Rectal smooth muscle tissue (tissue), 1 donor: ENCODE measurements around the gene RAPGEF2.
"Not testable (repeated sequence)": the region's sequence is repeated elsewhere in the genome, so short reads cannot be mapped to it uniquely, and the experiment has no call there.

Experiments
- H3K27ac ChIP-seq: one replicate; pipeline ENCODE4 v1.7.0; 2013; ENCODE audit warnings: low read depth, low read length, inconsistent platforms
- H3K27me3 ChIP-seq: one replicate; pipeline ENCODE4 v1.7.0; 2013; ENCODE audit warnings: low read length; ENCODE audit not compliant: control insufficient read depth, insufficient read depth
- H3K36me3 ChIP-seq: one replicate; pipeline ENCODE4 v1.7.0; 2013; ENCODE audit warnings: low read length; ENCODE audit not compliant: control insufficient read depth, insufficient read depth
- H3K4me1 ChIP-seq: one replicate; pipeline ENCODE4 v1.7.0; 2013; ENCODE audit warnings: low read length; ENCODE audit not compliant: control insufficient read depth, insufficient read depth
- H3K4me3 ChIP-seq: one replicate; pipeline ENCODE4 v1.7.0; 2013; ENCODE audit warnings: low read length
- H3K9ac ChIP-seq: one replicate; pipeline ENCODE4 v1.7.0; 2013; ENCODE audit warnings: low read length

RAPGEF2 gene

DNA sequence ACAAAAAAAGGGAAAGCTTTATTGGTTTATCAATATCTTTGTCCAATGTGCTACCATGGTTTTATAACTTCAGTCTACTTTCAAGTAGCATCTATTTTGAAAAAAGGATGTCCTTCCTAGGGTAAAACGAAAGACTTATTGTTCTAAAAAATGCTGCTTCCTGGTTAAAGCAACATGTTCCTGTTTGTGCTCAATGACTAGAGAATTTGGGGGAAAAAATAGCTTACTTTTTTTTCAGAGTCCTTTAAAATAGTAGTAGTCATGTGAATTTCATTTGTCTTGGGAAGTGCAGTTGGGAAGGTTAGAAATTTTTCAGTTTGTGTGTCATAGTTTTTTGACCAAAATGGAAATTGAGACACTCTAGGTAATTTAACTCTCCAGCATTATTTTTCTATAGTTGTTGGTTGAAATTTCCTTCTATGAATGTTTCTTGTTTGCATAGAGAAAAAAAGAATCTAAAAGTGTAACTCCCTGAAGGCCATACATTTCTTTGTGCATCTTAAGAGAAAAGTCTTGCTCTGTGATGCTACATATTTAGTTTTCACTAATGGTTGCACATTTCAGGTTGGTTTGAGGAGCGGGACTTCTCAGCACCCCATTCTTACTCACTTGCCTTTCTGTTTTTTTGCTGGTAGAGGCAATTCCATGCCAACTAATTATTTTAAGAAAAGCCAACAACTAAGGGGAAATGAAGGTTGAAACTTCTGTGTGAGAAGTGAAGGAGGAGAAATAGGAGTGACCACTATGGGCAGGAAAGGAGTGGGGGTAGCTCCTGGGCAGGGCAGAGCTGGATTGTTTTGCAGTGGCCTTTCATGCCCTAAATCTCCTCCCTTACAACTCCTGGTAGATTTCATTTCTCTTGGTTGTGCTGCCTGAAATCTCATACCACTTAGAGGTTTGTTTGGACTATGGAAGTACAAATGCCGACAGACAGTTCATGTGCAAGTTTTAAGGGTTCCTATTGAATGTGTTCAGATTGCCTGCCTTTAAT lies 76.4 kb downstream of the RAPGEF2 start:
- H3K36me3 ChIP-seq: no peaks in the 10 kb centered on the region
- no peak overlapping the region for H3K9ac ChIP-seq
- peak overlapping the region; percentile 42 for H3K27ac ChIP-seq
- H3K27me3 ChIP-seq: no peaks in the 10 kb centered on the region
- H3K4me1 ChIP-seq: peaks cover 15% of the 10 kb centered on the region
- H3K4me3 ChIP-seq: no peak overlapping the region

DNA sequence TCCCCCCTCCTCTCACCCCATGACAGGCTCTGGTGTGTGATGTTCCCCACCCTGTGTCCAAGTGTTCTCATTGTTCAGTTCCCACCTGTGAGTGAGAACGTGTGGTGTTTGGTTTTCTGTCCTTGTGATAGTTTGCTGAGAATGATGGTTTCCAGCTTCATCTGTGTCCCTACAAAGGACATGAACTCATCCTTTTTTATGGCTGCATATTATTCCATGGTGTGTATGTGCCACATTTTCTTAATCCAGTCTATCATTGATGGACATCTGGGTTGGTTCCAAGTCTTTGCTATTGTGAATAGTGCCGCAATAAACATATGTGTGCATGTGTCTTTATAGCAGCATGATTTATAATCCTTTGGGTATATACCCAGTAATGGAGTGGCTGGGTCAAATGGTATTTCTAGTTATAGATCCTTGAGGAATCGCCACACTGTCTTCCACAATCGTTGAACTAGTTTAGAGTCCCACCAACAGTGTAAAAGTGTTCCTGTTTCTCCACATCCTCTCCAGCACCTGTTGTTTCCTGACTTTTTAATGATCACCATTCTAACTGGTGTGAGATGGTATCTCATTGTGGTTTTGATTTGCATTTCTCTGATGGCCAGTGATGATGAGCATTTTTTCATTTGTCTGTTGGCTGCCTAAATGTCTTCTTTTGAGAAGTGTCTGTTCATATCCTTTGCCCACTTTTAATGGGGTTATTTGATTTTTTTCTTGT lies 81.2 kb downstream of the RAPGEF2 start:
- H3K4me1 ChIP-seq: not testable (repeated sequence)

DNA sequence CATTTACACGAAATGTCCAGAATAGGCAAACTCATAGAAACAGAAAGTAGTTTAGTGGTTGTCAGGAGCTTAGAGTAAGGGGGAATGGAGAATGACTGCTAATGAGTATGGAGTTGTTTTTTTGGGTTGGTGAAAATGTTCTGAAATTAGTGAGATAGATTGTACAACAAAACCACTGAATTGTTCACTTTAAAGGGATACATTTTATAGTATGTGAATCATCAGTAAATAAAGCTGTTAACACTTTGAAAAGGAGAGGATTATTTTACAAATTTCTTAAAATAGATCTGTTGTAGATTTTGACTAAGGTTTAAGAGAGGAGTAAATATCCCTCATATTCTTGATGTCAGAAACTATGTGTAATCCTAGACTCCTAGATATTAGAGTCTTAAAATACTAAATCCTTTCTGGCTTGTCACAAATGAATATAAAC lies 82.7 kb downstream of the RAPGEF2 start:
- Histone ChIP-seq H3K36me3 (no peaks in the 10 kb centered on the region), H3K9ac (no peak overlapping the region), H3K4me3 (no peak overlapping the region), H3K27ac (no peak overlapping the region), H3K27me3 (no peaks in the 10 kb centered on the region), H3K4me1 (peaks cover 3% of the 10 kb centered on the region)

More for the DNA sequence above, 81.2 kb downstream of the RAPGEF2 start:
- not testable (repeated sequence) for H3K27me3 ChIP-seq, H3K27ac ChIP-seq, H3K4me3 ChIP-seq, H3K9ac ChIP-seq, H3K36me3 ChIP-seq

DNA sequence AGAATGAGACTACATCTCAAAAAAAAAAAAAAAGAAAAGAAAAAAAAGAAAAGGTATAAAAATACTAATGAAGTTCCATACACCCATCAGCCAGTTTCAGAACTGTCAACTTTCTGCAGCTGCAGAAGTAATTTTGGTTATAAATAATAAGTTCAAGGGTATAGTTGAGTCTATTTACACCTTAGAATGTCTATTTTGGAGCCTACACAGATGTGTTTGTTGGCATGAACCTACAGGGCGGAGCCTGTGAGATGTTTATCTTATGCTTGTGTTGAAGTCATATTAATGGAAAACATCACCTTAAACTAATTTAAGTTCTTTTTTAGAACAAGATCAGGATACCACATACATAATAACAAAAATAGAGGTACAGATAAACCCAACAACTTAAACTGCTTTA lies 85.8 kb downstream of the RAPGEF2 start:
- Histone ChIP-seq H3K4me1 (peaks cover 3% of the 10 kb centered on the region), H3K36me3 (no peaks in the 10 kb centered on the region), H3K4me3 (no peak overlapping the region), H3K9ac (no peak overlapping the region), H3K27ac (no peak overlapping the region), H3K27me3 (no peaks in the 10 kb centered on the region)

DNA sequence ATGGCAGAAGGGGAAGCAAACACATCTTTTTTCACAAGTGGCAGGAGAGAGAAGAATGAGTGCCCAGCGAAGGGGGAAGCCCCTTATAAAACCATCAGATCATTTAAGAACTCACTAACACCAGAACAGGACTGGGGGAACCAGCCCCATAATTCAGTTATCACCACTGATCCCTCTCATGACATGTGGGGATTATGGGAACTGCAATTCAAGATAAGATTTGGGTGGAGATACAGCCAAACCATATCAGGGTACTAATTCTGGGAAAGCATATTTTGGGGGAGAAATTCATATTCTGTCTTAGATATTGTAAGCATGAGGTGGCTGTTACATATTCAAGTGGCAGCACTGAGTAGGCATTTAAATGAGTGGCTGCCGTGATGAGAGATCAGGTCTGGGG lies 87.8 kb downstream of the RAPGEF2 start:
- H3K27ac ChIP-seq: no peak overlapping the region
- H3K36me3 ChIP-seq: no peaks in the 10 kb centered on the region
- H3K27me3 ChIP-seq: no peaks in the 10 kb centered on the region
- no peak overlapping the region for H3K9ac ChIP-seq
- no peak overlapping the region for H3K4me3 ChIP-seq
- H3K4me1 ChIP-seq: no peaks in the 10 kb centered on the region

DNA sequence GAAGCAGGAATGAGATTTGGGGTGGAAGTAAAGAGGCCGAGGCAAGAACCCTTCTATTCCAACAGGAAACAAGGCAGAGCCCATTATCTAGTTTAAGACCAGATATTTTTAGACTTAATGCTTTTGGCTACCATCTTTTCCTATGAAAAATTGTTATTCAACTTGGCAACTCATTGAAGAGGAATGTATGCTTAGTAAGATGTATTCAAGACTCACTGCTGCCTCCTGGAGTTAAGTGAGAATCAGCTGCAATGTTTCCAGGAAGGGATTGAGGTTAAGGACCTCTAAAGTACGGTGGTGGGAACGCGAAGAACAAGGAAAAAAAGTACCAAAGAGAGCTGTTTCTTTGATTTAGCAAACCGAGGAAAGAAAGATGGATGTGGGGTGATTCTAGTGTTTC lies 89.1 kb downstream of the RAPGEF2 start:
- no peak overlapping the region for H3K27ac ChIP-seq
- no peak overlapping the region for H3K4me3 ChIP-seq
- H3K36me3 ChIP-seq: no peaks in the 10 kb centered on the region
- H3K27me3 ChIP-seq: no peaks in the 10 kb centered on the region
- H3K4me1 ChIP-seq: no peaks in the 10 kb centered on the region
- H3K9ac ChIP-seq: no peak overlapping the region

DNA sequence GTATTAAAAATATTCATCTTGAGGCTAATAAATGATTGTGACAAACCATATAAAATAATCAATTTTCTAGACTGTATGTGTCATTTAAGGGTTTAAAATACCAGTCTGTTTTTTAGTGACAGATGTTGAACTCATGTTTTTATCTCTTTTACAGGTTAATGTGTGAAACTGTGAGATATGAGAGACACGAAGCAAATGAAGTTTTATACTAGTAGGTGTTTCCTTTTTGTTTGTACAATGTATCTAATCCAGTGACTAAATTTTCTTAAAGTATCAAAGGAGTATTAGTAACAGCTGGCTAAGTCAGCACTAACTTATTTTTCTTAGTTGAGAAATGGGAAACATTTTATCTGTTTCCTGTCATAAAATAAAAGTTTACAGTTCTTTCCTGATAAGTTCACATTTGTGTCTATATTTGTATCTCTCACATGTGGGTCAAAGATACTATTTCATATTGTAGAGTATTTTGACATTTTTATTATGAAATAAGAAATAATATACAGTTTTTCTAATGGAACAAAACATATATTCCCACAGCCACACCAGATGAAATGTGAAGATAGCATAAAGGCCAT lies 90.3 kb downstream of the RAPGEF2 start:
- H3K9ac ChIP-seq: no peak overlapping the region
- H3K27ac ChIP-seq: no peak overlapping the region
- no peaks in the 10 kb centered on the region for H3K27me3 ChIP-seq
- H3K4me1 ChIP-seq: no peaks in the 10 kb centered on the region
- no peak overlapping the region for H3K4me3 ChIP-seq
- no peaks in the 10 kb centered on the region for H3K36me3 ChIP-seq

DNA sequence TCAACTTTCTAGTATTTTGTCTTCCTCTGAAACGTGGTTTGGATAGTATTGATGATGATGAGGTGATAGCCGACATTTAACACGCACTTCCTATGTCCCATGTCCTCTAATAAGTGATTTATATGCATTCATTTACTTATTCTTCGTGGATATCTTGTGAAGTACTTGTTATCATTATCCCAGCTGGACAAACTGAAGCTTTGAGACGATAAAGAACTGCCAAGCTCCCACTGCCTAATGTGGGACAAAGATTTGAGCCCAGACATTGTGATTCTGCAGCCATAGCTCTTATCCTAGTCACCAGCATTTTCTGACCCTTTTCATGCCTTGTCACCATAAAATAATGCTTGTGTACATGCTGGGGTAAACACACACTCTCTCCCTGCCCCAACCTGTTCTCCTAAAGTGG lies 92.5 kb downstream of the RAPGEF2 start:
- no peaks in the 10 kb centered on the region for H3K4me1 ChIP-seq
- H3K4me3 ChIP-seq: no peak overlapping the region
- no peaks in the 10 kb centered on the region for H3K36me3 ChIP-seq
- H3K9ac ChIP-seq: no peak overlapping the region
- no peaks in the 10 kb centered on the region for H3K27me3 ChIP-seq
- H3K27ac ChIP-seq: no peak overlapping the region

DNA sequence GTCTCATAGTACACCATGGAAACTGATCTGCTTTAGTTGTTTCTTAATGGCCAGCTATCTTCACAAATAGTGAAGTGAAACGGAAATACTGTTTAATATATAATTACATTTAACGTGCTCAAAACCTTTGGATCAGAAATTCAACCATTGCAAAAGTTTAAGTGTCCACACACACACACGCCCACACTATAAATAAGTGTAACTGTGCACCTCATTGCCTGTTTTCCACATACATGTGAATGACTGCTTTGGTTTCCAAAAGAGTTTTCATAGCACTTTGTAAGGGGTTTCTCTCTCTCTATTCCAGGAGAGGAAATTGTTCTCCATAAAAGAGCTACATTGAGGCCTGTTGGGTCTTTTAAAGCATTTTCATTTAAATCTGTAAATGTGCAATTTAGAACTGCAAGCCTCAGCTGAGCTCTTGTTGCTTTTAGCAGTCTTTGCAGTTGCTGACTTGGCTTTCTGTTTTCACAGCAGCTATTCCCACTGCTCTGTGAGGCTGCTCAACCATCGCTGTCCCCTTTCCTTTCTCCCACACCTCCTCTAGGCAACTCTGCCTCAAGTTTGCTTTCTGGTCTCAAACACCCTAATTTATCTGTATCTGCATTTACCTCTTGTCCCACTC lies 94.5 kb downstream of the RAPGEF2 start:
- no peak overlapping the region for H3K27ac ChIP-seq
- no peak overlapping the region for H3K4me3 ChIP-seq

DNA sequence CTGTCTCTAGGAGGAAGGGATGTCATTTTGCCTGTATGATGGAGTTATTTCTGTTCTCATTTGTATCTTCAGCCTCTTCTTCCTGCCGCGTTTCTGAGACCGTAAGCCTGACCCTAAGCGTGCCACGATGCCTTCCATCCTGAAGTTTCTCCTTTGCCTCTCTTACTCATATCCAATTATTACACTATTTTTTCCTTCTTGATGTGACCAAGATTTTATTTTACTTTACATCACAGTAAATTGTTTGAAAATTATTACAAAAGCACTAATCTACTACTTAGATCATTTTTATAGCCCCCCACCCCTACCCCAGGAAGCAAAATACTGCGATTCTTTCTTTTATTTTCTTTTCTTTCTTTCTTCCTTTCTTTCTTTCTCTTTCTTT lies 95.0 kb downstream of the RAPGEF2 start:
- Histone ChIP-seq H3K27me3 (no peaks in the 10 kb centered on the region), H3K9ac (no peak overlapping the region), H3K36me3 (no peaks in the 10 kb centered on the region), H3K4me3 (no peak overlapping the region), H3K27ac (no peak overlapping the region), H3K4me1 (no peaks in the 10 kb centered on the region)

More for the DNA sequence above, 94.5 kb downstream of the RAPGEF2 start:
- Histone ChIP-seq H3K27me3 (no peaks in the 10 kb centered on the region), H3K9ac (no peak overlapping the region), H3K4me1 (no peaks in the 10 kb centered on the region), H3K36me3 (no peaks in the 10 kb centered on the region)

DNA sequence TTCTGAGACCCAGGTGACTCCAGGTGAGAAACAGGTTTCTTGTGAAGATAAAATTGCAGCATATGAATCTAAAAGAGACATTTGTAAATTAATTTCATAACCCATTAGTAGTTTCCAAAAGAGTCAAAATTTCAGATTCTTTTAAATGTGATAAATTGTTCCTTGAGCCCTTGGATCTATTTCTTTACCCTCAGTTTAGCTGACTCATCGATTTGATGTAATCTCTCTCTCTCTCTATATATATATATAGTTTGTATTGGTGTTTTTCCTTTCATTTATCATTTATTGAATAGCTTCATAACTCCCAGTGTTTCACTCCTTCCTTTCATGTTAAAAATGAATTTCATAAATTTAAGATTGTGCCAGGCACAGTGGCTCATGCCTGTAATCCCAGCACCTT lies 96.9 kb downstream of the RAPGEF2 start:
- Histone ChIP-seq H3K36me3 (no peaks in the 10 kb centered on the region), H3K4me3 (no peak overlapping the region), H3K9ac (no peak overlapping the region), H3K27me3 (no peaks in the 10 kb centered on the region), H3K4me1 (no peaks in the 10 kb centered on the region), H3K27ac (no peak overlapping the region)

DNA sequence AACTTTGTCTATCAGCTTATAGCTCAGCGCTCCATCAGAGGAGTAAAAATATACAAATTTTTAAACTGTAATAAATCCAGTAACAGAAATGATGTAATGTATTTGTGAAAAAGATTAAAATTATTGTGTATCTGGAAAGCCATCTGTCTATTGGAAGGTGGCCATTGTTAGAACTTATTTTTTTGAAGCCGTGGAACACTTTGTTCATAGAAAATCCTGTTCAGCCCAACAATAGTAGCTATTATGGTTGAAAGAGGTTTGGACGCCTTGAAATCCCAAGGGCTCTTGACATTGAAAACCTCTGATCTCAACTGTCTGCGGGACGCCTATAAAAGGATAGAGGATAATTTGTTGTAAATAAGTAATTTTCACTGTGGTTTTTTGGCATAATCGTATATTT lies 98.3 kb downstream of the RAPGEF2 start:
- H3K27ac ChIP-seq: no peak overlapping the region
- no peak overlapping the region for H3K4me3 ChIP-seq
- H3K36me3 ChIP-seq: no peaks in the 10 kb centered on the region
- no peak overlapping the region for H3K9ac ChIP-seq
- no peaks in the 10 kb centered on the region for H3K4me1 ChIP-seq
- H3K27me3 ChIP-seq: no peaks in the 10 kb centered on the region
